RPMI7951 (cell line): ENCODE data around the gene PLCG2. TPM values are rescaled to one million over a fixed set of nuclear protein-coding genes. Genes with fewer than 3 reads are reported as not detected.
"Not testable (repeated sequence)": the region's sequence is repeated elsewhere in the genome, so short reads cannot be mapped to it uniquely, and the experiment has no call there.

ENCODE experiments used
- DNase-seq: peaks from one replicate; pipeline ENCODE4 v3.0.0-alpha.2; 2012; ENCODE audit warnings: low read depth
- total RNA-seq: library from RNA; depleted of rRNA; stranded (reverse); fragments of >200 nt; shearing (Covaris generic); gene quantifications from 2 replicates; pipeline ENCODE4 v1.2.3, GENCODE V29; 2014

PLCG2 gene
- total RNA-seq, 1 experiment from 2014 or later = 0.36 TPM

GRCh38 chr16:81877490-81877889 lies 98.4 kb downstream of the PLCG2 start:
- not testable (repeated sequence) for DNase-seq

GRCh38 chr16:81878529-81878928 lies 99.4 kb downstream of the PLCG2 start:
- DNase-seq = no peak

- DNase-seq = no peak
Observed at GRCh38 chr16:81879625-81880024, 100.5 kb downstream of the PLCG2 start.

GRCh38 chr16:81880816-81881215 lies 101.7 kb downstream of the PLCG2 start:
- DNase-seq = no peak

- no peak for DNase-seq
Observed at GRCh38 chr16:81881228-81881627, 102.1 kb downstream of the PLCG2 start.

GRCh38 chr16:81882559-81882958 lies 103.5 kb downstream of the PLCG2 start:
- DNase-seq = no peak

GRCh38 chr16:81883235-81883634 lies 104.1 kb downstream of the PLCG2 start:
- DNase-seq = no peak

GRCh38 chr16:81885976-81886586 lies 107.0 kb downstream of the PLCG2 start:
- DNase-seq = peak; percentile 23

GRCh38 chr16:81888520-81889394 lies 109.7 kb downstream of the PLCG2 start:
- DNase-seq = no peak

GRCh38 chr16:81891736-81892364 lies 112.8 kb downstream of the PLCG2 start:
- peak; percentile 5 for DNase-seq

GRCh38 chr16:81894592-81894991 lies 115.5 kb downstream of the PLCG2 start:
- no peak for DNase-seq

GRCh38 chr16:81896902-81897301 lies 117.8 kb downstream of the PLCG2 start:
- no peak for DNase-seq

GRCh38 chr16:81899601-81900000 lies 120.5 kb downstream of the PLCG2 start:
- no peak for DNase-seq

GRCh38 chr16:81900014-81900413 lies 120.9 kb downstream of the PLCG2 start:
- no peak for DNase-seq

- DNase-seq = no peak
Observed at GRCh38 chr16:81900456-81900855, 121.4 kb downstream of the PLCG2 start.

GRCh38 chr16:81901484-81901883 lies 122.4 kb downstream of the PLCG2 start:
- no peak for DNase-seq

- no peak for DNase-seq
Observed at GRCh38 chr16:81902025-81902424, 122.9 kb downstream of the PLCG2 start.

- no peak for DNase-seq
Observed at GRCh38 chr16:81904320-81904719, 125.2 kb downstream of the PLCG2 start.

GRCh38 chr16:81905277-81905676 lies 126.2 kb downstream of the PLCG2 start:
- DNase-seq = no peak

GRCh38 chr16:81907681-81908080 lies 128.6 kb downstream of the PLCG2 start:
- DNase-seq = no peak

GRCh38 chr16:81908466-81909262 lies 129.6 kb downstream of the PLCG2 start:
- peak; percentile 17 for DNase-seq

- DNase-seq = no peak
Observed at GRCh38 chr16:81910366-81910885, 131.3 kb downstream of the PLCG2 start.
